Pons (tissue), 1 donor: ENCODE data around the gene ATP5F1D.

Experiments
- DNase-seq: peaks from one replicate; pipeline ENCODE4 v3.0.0-alpha.2; 2016; ENCODE audit warnings: low spot score

ATP5F1D gene

GRCh38 chr19:1283207-1283916 is 41.8 kb downstream of the ATP5F1D start:
- DNase-seq, result no peak

DNA sequence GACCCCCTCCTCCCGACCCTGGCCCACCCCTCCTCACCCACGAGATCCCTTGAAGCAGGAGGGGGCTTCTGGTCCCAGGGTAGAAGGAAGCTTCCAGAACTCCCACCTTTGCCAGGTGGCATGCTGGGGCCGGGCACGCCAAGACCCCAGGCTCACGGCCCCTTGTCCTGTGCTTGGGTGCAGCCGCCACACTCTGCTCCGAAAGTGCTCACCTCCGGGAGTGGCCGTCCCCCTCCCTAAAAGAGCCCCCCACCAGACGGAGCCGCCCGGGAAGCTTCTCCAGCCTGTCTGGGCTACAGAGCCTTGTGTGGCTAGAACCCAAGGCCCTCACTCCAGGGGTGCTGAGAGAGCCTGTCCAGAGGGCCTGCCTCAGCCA is 42.4 kb downstream of the ATP5F1D start:
- no peak for DNase-seq

- no peak for DNase-seq
These were observed 42.9 kb downstream of the ATP5F1D start for GRCh38 chr19:1284293-1284978.

GRCh38 chr19:1284979-1285736 is 43.6 kb downstream of the ATP5F1D start:
- no peak for DNase-seq

- no peak for DNase-seq
These were observed 44.3 kb downstream of the ATP5F1D start, which contains the start of gene EFNA2 for GRCh38 chr19:1285737-1286360. EFNA2 (plus strand) TSS chr19:1285873; CDS start chr19:1286169, 296 bp downstream.

DNA sequence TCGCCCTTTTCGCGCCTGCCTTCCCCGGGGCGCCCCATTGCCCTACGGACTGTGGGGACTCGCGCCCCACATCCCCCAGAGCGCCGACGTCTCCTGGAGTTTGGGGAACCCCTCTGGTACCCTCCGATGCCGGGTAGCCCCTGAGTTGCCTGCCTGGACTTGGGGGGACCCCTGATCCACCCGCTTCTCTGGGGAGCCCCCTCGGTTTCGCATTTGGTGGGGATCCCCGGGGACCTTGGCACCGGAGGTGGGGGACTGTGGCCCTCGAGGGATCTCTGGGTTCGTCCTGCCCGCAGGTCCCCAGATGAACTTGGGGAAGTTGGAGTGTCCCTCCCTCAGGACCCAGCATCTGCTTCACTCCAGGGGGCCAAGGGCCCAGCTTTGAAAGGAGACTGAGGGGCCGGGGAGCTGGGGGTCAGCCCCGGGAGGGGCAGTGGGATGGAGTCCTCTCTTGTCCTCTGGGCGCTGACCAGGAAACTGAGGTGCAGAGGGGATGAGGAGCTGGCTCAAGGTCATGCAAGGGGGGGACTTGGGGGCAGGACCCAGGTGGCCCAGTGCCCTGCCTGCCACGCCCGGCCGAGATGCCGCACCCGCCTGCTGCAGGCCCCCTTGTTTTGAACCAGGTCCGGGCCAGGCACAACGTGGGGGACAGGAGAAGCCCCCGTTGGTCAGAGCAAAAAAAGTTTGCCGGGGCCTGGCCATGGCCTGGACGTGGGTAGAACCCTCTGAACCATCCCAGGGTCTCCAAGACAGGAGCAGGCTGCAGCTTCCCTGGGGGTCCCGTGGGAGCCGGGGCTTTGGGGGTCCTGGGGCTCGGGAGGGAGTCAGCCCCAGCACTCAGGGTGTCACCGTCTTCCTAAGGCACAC is 45.2 kb downstream of the ATP5F1D start:
- no peak for DNase-seq

DNA sequence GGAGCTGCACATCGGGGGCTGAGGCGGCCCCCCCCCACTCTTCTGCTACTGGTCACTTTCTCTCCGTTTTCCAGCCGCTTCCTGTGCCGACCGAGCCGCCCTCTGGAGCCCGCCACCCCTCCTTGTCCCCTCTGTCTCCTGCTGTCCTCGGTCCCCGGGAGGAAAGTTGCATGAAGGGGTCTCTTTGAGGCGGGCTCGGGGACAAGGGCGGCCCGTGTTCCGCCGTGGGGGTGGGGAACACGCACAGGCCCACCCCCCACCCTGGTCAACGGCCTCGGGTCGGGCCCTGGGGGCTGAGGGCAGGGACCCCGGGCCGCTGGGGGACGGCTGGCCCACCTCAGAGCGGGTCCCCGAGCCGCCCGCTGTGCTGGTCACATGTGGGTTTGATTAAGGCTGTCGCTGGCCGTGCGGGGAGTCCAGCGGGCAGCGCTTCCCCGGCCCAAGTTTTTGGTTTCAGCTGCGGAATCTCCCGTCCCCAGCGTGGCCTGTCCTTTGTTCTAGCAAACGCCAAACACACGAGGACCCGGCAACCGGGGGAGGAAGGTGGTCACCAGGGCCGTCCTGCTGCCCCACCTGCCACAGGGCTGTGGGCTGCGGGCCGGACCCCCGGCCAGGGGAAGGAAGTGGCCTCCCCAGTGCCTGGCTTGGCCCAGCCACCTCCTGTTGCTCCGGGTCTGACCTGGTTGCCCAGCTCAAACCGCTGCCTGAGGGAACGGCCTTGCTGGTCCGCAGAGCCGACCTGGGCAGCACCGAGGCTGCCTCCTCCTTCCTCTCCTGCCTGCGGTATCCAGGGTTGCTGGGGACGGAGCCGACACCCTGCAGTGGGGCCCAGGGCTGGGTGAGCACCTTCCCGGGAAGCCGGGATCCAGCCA is 46.0 kb downstream of the ATP5F1D start:
- no peak for DNase-seq

DNA sequence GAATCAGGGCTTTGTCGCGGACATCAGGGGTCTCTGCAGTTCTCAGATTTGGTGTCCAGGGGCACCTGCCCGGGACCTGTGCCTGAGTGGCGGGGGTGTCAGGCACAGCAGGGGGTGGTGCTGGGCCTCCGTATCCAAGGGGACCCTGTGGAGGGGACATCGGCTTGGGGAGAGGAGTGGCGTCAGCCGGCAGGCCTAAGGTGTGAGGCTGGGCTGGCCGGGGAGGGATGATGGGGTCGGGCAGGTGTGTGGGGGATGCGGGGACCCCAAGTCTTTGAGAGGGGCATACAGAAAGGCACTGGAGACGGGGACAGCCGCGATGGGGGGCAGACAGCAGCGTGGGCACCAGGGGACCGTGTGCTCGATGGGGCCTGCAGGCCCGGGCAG is 46.7 kb downstream of the ATP5F1D start:
- DNase-seq, result no peak

DNA sequence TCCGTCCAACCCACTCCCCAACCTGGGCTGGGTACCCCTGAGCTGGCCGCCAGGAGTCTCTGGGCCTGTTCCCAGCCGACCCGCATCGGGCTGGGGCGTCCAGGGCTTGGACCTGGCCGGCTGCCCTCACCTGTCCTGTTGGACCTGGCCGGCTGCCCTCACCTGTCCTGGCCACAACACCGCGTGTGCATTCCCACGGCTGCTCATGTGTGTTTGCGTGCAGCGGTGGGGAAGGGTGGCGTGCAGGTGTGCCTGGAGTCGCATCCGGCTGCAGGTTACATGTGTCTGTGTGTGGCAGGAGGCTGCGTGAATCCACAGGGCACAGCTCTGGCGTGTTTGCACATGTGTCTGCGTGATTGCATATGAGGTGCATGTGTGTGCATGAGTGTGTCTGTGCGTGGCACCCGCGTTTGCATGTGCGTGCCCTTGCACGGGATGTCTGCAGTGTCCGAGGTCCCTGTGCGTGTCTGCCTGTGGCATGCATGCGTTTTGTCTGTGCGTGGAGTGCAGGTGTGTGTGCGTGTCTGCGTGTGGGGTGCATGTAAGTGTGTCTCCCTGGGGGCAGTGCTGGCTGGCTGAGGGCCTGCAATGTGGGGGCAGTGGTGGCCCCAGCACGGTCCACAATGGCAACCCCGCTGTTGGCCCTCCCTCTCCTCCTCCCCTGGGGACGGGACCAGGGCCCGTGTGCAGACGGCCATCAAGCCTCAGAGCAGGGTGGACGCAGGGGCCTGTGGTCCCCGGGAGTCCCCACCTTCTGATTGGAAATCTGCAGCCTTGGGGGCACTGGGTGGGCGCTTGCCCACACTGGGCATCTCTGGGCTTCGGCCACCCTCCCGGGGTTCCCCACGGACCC is 47.5 kb downstream of the ATP5F1D start:
- DNase-seq, result no peak

DNA sequence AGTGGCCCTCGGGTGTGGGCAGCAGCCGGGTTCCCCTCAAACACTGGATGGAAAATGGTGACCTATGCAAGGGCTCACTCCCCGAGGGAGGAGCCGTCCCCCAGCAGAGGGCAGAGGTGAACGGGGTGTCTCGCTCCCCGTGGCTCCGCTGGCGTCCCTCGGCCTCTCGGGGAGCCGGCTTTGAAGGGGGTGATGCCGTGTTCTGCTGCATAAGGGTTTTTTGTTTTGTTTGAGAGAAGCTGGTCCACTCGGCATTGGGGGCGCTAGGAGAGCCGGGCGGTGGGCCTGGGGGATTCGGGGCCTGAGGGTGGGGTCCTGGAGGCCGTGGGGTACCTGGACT is 48.1 kb downstream of the ATP5F1D start:
- no peak for DNase-seq

DNA sequence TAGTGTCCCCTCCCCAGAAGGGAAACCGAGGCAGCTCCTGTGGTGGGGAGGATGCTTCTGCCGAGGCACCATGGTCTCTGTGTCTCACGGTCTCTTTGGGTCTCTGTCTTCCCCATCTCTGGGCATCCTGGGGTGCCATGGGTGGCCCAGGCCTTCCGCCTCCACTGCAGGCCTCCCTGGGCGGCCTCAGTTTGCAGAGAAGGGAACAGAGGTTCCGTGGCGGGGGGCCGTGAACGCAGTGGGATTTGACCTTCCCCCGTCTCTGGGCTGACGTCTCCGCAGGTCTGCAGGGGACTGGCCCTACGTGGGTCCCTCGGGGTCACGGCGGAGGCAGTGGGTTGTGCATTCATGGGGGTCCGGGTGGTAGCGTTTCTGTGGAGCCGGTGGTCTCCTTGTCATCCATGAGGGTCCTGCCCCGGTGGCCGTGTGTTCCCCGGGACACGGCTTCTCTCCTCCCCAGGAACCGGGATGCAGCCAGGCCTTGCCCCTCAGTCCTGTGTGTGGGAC is 48.7 kb downstream of the ATP5F1D start:
- DNase-seq, result no peak

- no peak for DNase-seq
These were observed 49.4 kb downstream of the ATP5F1D start for GRCh38 chr19:1290703-1291651.

GRCh38 chr19:1291761-1292418 is 50.3 kb downstream of the ATP5F1D start:
- no peak for DNase-seq

DNA sequence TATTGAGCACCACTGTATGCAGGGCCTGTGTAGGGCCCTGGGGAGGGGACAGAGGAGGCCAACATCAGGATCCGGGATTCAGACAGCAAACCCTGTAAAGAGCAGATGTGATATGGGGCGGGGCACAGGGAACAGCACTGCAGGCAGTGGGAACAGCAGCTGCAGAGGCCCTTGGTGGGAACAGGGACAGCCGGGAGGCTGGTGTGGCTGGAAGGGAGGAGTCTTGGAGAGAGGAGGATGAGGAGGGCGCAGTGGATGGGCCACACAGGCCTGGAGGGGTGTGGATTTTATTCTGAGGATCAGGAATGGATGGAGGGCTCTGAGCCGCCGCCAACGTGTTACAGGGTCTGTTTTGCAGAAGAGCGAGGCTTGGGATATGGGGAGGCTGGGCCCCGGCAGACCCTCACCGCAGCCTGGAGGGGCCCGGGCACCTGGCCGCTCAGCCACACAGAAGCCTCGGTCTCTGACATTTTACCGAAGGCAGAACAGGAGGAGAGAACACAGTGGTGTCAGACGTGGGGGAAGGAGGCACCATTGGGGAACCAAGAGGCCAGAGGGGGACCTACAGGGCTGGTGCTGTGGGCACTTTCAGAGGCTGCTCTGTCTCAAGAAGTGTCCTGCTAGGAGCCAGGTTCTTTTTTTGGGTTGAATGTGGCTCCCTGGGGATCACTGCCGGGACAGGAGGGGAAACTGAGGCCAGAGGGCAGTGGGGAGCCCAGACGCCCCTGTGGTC is 51.0 kb downstream of the ATP5F1D start:
- DNase-seq, result no peak

DNA sequence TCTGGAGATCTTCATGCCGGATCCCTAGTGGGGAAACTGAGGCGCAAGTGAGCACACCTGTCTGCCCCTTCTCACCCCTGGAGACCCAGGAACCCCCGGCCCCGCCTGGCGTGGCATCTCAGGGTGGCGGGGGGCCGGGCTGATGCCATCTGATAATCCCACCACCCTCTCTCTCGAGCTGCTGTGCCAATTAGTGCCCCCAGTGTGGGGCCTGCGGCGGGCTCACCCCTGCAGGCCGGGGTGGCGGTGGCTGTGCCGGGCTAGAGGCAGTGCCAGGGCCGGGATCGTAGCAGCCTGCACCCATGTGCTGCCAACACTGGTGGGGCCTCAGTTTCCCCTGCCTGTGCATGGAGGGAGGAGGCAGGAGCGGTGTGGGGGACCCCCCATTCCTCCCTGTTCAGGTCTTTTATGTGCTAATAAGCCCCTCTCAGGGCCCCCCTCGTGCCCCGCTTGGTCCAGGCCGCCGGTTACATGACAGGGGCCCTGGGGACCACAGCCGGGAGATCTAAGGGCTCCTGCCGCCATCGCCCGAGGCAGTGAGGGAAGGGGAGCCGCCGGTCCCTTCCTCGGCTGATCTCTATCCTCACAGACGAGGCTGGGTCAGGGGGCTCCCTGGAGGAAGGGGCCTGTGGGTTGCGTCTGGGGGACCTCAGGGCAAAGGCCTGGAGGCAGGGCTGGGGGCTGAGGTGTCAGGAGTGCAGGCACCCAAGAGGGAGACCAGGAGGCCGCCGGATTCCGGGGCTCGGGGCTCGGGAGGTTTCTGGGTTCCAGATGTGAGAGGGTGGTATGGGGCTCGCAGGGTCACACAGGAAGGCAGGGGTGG is 52.4 kb downstream of the ATP5F1D start:
- no peak for DNase-seq
